ENCODE results near the gene LCE3B.

DNA sequence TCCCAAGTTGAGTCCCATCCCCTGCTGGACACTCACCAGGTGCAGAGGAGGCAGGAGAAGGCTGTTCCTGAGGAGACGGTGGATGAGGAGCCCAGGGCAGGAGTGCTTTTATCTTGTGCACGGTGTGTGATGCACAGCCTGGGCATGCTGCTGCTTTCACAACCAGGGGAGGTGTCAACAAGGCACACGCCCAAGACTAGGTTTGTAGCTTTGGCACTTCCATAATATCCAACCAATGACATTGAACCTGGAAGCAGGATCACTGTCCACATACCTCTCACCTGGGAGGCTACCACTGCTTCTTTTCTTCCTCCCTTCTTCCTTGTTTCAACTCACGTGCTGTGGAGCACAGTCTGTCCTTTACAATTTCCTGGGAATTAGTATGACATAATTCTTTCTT is 33.2 kb upstream of the LCE3B start, which contains the start of gene LCE3D:
- TF ChIP-seq, protein P1, sequence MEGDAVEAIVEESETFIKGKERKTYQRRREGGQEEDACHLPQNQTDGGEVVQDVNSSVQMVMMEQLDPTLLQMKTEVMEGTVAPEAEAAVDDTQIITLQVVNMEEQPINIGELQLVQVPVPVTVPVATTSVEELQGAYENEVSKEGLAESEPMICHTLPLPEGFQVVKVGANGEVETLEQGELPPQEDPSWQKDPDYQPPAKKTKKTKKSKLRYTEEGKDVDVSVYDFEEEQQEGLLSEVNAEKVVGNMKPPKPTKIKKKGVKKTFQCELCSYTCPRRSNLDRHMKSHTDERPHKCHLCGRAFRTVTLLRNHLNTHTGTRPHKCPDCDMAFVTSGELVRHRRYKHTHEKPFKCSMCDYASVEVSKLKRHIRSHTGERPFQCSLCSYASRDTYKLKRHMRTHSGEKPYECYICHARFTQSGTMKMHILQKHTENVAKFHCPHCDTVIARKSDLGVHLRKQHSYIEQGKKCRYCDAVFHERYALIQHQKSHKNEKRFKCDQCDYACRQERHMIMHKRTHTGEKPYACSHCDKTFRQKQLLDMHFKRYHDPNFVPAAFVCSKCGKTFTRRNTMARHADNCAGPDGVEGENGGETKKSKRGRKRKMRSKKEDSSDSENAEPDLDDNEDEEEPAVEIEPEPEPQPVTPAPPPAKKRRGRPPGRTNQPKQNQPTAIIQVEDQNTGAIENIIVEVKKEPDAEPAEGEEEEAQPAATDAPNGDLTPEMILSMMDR (IDR thresholded peaks at IDR 0.05), result no peak
- TF ChIP-seq POLR2AphosphoS5 (IDR thresholded peaks at IDR 0.05), result no peak
